NCI-H146 (cell line): Measurements from ENCODE around the gene SLC8A2.

Source experiments
- DNase-seq: peaks from one replicate; lab custom pipeline; 2025; lab: John Stamatoyannopoulos, UW

Gene SLC8A2

DNA sequence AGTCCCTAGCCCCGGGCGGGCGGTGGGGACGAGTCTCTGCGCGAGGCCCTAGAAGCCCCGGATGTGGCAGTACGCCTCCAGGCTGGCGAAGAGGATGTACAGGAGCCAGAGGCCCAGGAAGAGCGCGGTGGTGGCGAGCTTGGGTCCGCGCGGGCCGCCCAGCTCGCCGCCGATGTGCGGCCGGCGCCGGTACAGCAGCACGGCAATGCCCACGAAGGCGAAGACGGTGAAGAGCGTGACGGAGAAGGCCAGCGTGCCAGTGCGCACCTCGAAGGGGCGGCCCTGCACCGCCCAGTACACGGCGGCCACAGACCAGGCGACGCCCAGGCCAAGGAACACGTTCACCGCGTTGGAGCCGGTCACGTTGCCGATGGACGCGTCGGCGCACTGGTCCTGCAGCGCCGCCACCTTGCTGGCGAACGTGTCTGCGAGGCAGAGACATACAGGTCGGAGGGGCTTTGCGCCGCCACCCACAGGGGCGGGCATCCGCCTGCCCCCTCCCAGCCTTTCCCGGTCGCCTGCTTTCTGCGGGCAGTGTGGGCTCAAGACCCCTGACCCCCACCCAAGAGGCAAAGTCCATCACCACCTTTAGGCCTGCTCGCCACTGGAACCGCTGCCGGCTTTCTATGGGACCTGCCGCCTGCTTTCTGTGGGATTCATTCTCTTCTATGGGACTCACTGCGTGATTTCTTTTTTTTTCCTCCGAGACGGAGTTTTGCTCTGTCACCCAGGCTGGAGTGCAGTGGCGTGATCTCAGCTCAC, 41.5 kb downstream of the SLC8A2 start:
- DNase-seq: peak; percentile 85

- no peak for DNase-seq
These were observed 42.4 kb downstream of the SLC8A2 start for GRCh38 chr19:47429140-47429793.

DNA sequence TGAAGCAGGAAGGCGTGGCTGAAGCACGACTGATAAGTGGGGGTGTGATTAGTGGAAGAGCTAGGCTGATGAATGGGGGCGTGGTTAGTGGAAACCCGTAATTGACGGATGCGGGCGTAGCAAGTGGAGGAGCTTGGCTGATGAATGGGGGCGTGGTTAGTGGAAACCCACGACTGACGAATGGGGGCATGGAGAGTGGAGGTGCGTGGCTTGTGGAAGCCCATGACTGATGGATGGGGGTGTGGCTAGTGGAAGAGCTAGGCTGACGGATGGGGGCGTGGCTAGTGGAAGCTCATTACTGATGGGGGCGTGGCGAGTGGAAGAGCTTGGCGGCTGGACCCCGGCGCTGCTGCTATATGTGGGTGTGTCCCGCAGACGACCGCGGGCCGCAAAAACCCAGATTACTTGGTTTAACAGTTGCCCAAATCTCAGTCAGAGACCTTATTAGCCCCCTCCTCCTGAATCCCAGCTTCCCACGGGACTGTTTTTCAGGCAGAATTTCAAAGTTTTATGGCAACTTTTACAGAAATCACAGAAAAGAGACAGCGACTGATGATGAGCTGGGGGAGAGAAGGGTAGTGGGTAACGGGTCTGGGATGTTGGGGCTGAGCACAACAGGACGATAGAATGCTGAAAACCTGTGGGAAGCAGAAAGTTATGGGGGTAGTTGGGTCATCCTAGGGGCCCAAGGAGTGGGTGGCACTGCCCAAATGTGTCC, 43.4 kb downstream of the SLC8A2 start:
- peak; percentile 98 for DNase-seq

- peak; percentile 78 for DNase-seq
These were observed 44.2 kb downstream of the SLC8A2 start for GRCh38 chr19:47427241-47428176.

DNA sequence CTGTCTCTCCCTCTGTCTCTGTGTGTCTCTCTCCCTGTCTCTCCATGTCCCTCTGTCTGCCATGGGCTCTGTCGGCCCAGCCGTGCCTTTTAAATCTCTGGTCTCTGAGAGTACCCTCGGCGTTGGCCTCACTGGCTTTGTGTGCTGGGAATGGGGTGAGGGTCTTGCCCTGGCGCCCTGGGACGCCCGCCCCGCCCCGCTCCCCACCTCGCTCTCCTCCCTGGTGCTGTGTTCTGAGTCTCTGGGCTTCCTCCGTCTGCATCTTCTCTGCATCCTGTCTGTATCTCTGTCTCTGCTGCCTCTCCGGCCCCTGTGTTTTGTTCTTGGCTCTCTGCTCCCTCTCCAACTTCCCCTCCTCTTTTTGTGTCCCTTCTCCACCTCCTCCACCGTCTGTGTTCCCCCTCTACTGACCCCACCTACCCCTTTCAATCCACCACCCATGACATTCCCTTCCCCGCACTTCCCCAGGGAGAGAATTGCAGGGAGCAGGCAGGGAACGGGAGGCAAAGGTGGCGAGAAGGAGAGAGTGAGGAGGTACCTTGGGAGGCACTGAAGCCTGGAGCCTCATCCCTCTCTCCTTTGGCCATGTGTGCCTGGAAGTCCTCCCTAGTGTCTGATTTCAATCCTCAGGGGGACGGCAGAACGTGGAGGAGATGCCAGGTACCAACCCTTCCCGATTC, 48.4 kb downstream of the SLC8A2 start:
- no peak for DNase-seq

DNA sequence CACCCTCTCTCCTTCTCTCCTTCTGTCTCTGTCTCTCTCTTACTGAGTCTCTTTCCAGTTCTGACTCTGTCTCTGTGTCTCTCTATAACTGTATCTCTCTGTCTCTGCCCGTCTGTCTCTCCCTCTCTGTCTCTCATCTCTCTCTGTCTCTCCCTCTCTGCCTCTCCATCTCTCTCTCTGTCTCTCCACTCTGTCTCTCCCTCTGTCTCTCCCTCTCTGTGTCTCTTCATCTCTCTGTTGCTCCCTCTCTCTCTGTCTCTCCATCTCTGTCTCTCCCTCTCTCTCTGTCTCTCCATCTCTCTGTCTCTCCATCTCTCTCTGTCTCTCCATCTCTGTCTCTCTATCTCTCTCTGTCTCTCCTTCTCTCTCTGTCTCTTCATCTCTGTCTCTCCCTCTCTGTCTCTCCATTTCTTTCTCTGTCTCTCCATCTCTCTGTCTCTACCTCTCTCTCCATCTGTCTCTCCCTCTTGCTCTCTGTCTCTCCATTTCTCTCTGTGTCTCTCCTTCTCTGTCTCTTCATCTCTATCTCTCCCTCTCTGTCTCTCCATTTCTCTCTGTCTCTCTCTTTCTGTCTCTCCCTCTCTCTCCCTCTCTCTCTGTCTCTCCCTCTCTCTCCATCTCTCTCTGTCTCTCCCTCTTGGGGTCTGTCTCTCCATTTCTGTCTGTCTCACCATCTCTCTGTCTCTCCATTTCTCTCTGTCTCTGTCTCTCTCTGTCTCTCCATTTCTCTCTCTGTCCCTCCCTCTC, 49.1 kb downstream of the SLC8A2 start:
- DNase-seq: no peak

DNA sequence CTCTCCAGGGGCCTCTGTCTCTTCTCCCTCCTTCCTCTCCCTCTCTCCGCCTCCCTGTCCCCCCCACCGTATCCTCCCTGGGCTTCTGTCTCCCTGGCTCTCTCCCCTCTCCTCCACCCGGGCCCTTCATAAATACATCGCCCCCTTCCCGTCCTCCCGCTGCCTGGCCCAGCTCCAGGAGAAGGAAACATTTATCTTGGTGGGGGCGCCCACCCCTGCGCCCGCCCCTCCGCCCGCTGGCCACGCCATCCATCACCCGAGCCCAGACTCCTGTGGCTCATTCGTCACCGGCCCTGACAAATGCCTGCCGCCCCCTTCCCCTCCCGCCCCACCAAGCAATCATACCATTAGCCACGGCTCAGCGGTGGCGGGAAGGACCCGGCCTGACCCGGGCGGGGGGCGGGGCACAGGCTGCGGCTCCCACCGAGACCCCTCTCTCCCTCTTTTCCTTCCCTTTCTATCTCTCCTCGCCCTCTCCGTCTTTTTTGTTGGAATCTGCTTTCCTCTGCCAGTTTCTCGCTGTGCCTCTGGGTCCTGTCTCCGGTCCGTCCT, 49.8 kb downstream of the SLC8A2 start:
- DNase-seq: peak; percentile 63

DNA sequence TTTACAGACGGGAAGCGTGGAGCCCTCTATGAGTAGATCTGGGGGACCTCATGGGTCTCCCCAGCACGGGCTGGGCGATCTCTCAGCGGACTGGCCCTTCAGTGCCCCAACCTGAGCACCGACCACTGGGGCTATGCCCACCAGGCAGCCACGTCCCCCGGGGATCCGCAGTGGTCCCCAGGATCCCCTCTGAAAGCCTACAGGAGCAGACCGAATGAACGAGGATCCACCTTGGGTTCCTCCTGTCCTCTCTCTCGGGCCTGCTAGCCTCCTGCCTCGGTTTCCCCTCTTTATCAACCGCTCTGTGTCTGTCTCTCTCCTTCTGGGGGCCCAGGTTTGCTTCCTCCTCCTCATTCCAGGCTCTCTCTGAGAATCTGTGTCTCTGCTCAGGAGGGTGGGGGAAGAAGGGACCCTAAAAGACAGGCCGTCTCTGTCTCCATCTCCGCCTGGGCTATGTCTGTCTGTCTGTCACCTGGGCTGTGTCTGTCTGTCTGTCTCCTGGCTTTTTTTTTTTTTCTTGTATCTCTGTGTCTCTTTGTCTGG, 50.4 kb downstream of the SLC8A2 start:
- no peak for DNase-seq

- DNase-seq: no peak
These were observed 51.9 kb downstream of the SLC8A2 start for GRCh38 chr19:47419789-47420188.

DNA sequence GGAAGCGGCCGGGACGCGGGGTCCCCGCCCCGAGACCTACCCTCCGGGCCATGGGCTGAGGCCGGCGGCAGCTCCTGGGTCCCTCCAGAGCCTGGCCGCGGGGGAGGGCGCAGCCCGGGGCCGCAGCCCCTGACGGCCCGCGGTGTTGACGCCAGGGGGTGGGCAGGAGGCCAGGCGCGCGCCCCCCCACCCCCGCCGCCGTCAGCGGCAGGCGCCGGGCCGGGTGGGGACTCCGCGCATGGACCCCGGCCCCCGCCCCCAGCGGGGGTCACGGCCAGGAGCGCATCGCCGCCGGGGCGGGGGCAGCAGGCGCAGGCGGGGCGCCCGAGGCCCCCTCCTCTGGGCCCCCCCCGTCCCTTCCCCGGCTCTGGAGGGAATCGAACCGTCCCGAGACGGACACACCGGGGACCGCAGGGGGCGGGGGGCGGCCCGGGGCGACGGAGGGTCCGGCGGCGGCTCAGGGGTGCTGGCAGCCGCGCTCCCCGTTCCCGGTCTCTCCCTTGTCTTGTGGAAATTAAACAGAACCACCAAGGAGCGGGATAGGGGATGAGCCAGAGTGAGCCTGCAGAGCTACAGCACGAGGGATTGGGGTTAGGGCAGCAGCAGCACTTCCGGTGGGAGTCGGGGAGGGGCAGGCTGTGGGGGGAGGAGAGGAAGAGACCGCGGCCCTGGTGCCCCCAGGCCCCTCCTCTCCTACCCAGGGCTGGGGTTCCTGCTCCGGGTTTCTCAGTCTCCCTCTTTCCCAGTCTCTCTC, 52.5 kb downstream of the SLC8A2 start, which contains the start of gene MEIS3:
MEIS3 (minus strand) TSS at position 498 of the 754 bp plus-strand sequence; CDS start at position 52, 446 bp downstream.
- peak; percentile 40 for DNase-seq

- DNase-seq: no peak
These were observed 53.0 kb downstream of the SLC8A2 start for GRCh38 chr19:47418692-47419029.

- no peak for DNase-seq
These were observed 53.7 kb downstream of the SLC8A2 start for GRCh38 chr19:47417746-47418691.

- no peak for DNase-seq
These were observed 54.5 kb downstream of the SLC8A2 start for GRCh38 chr19:47417107-47417745.

DNA sequence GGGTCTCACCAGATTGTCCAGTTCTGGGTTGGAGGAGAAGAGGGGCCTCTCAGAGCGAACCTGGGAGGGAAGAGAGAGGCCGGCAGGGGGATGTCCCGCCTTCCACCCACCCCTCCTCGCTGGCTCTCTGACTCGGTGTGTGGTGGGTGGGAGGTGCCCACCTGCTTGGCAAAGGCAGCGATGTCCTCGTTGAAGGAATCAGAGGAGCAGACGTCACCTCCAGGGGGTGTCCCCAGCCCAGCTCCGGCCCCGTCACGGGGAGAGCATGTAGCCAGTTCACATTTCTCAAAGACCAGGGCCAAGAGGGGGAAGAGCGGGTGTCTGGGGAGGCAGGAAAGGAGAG, 55.1 kb downstream of the SLC8A2 start:
- DNase-seq: no peak

DNA sequence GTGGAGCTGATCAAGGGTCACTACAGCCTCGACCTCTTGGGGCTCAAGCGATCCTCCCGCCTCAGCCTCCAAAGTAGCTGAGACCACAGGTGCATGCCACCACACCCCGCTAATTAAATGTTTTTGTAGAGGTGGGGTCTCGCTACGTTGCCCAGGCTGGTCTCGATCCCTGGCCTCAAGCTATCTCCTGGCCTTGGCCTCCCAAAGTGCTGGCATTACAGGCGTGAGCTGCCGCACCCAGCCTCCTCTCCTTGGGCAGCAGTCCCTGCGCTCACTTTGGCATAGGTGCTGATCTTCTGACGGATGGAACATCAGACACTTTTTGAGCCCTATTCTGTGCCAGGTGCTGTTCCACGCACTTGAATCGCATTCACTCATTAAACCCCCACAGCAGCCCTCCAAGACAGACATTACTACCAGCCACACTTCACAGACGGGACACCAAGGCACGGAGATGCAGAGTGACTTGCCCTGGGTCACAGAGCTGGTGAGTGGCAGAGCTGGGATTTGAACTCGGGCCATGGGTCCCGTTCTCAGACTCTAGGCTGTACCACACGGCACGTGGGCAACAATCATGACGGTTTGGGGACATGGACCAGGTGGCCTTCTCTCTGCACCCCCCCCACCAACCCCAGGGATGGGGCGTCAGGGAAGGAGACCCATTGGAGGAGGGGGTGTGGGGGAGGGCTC, 55.6 kb downstream of the SLC8A2 start:
- DNase-seq: no peak

DNA sequence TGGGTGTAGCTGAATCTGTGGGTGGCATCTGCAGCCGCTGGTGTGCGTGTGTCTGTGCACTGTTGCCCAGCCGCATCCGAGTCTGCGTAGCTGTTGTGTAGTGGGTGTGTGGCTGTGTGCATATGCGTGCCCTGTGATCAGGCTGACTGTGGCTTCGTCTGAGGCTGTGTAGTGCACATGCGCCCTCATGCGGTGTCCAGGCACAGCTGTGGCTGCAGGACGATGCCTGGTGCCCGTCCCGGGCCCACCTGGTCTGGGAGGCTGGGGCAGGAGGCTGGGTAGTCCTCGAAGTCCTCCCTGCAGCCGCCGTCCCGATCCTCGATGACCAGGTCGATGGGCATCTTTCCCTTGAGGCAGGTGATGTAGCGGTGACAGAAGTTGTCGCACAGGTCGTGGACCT, 57.2 kb downstream of the SLC8A2 start:
- DNase-seq: no peak

DNA sequence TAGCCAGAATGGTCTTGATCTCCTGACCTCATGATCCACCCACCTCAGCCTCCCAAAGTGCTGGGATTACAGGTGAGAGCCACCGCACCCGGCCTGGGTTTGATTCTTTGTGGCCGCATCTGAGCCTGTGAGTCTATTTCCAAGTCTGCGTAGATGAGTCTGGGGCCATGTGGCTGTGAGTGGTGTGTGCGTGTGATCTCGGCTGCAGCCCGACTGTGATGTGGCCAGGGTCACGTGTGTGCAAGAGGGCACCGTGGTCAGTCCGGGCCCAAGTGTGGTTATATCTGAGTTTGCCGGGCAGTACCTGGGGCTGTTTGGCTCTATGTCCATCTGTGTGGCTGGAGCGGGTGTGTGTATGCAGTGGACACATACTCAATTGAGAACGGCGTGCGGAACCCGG, 57.8 kb downstream of the SLC8A2 start:
- no peak for DNase-seq
